ENCODE results near the gene OR2V2.
"Not testable (repeated sequence)": the region's sequence is repeated elsewhere in the genome, so short reads cannot be mapped to it uniquely, and the experiment has no call there.

OR2V2 gene

DNA sequence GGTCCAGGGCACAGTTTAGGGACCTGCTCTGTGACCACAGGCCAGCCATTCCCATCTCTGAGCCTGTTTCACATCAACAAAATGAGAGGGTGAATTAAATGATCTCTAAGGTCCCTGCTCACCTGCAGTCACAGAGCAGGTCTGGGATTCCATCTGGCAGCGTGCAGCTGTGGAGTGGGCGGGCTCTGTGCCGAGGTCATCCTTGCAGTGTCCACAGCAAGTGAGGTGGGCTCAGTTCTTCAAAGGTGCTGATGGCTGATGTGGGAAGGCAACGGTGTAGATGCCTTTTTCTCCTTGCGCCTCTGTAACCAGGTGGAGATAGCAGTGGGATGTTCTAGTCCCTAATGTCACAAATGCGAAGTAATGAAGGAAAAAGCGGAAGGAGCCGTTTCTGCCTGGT lies 28.3 kb upstream of the OR2V2 start:
- H3K27ac ChIP-seq (ENCODE audit: low read depth, low read length), result no peak overlapping the region
- H3K36me3 ChIP-seq (ENCODE audit: control insufficient read depth, insufficient read depth, low read length), result no peaks in the 10 kb centered on the region
- 0 out of 2 replicates have a peak, but pooled peaks cover 2% of the 10 kb centered on the region for H3K9me3 ChIP-seq (ENCODE audit: control insufficient read depth, insufficient read depth, low read depth, low read length)
- H3K4me3 ChIP-seq (ENCODE audit: low read depth, low read length), result no peak overlapping the region
- H3K27me3 ChIP-seq (ENCODE audit: control insufficient read depth, insufficient read depth, low read length), result peaks cover 30% of the 10 kb centered on the region
- H3K4me1 ChIP-seq (ENCODE audit: control insufficient read depth, insufficient read depth, low read length), result peaks cover 4% of the 10 kb centered on the region; the same call in 1 of the 2 replicates
- H3K9ac ChIP-seq (ENCODE audit: low read length), result no peak overlapping the region

DNA sequence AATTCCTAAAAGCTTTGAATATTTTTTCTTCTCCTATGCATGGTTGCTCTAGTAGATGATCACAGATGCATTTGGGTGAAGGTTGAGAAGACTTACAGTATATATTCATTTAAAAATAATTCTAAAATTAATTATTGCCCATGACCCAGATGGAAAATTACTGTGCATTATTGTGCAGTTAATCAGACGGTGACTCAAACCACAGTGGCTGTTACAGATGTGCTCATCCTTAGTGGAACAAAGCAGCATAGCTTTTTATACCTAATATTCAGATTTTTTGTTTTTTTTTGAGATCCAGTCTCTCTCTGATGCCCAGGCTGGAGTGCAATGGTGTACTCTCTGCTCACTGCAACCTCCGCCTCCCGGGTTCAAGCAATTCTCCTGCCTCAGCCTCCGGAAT lies 27.1 kb upstream of the OR2V2 start:
- H3K9ac ChIP-seq (ENCODE audit: low read length), result no peak overlapping the region
- H3K4me1 ChIP-seq (ENCODE audit: control insufficient read depth, insufficient read depth, low read length), result peaks cover 2% of the 10 kb centered on the region; the same call in 1 of the 2 replicates
- peaks cover 18% of the 10 kb centered on the region for H3K27me3 ChIP-seq (ENCODE audit: control insufficient read depth, insufficient read depth, low read length)

DNA sequence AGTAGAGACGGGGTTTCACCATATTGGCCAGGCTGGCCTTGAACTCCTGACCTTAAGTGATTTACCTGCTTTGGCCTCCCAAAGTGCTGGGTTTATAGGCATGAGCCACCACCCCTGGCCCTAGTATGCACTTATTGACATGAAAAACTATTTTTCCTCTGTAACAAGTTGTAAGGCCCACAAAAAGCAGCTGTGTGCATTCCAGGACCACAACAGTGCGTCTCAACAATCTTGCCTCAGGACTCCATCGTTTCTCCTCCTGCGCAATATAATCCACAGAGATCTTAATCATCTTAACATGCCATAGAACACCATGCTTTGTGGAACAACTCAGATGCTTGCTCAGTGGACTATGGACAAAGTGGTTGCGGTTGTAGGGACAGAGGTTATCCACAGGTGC lies 26.6 kb upstream of the OR2V2 start:
- Histone ChIP-seq H3K9ac (ENCODE audit: low read length) (no peak overlapping the region), H3K4me1 (ENCODE audit: control insufficient read depth, insufficient read depth, low read length) (no peaks in the 10 kb centered on the region), H3K9me3 (ENCODE audit: control insufficient read depth, insufficient read depth, low read depth, low read length) (no peaks in the 10 kb centered on the region), H3K36me3 (ENCODE audit: control insufficient read depth, insufficient read depth, low read length) (no peaks in the 10 kb centered on the region), H3K27ac (ENCODE audit: low read depth, low read length) (no peak overlapping the region), H3K4me3 (ENCODE audit: low read depth, low read length) (no peak overlapping the region), H3K27me3 (ENCODE audit: control insufficient read depth, insufficient read depth, low read length) (peaks cover 13% of the 10 kb centered on the region)

More for the DNA sequence above, 27.1 kb upstream of the OR2V2 start:
- H3K27ac ChIP-seq (ENCODE audit: low read depth, low read length), result no peak overlapping the region
- H3K9me3 ChIP-seq (ENCODE audit: control insufficient read depth, insufficient read depth, low read depth, low read length), result no peaks in the 10 kb centered on the region
- H3K36me3 ChIP-seq (ENCODE audit: control insufficient read depth, insufficient read depth, low read length), result no peaks in the 10 kb centered on the region
- no peak overlapping the region for H3K4me3 ChIP-seq (ENCODE audit: low read depth, low read length)

DNA sequence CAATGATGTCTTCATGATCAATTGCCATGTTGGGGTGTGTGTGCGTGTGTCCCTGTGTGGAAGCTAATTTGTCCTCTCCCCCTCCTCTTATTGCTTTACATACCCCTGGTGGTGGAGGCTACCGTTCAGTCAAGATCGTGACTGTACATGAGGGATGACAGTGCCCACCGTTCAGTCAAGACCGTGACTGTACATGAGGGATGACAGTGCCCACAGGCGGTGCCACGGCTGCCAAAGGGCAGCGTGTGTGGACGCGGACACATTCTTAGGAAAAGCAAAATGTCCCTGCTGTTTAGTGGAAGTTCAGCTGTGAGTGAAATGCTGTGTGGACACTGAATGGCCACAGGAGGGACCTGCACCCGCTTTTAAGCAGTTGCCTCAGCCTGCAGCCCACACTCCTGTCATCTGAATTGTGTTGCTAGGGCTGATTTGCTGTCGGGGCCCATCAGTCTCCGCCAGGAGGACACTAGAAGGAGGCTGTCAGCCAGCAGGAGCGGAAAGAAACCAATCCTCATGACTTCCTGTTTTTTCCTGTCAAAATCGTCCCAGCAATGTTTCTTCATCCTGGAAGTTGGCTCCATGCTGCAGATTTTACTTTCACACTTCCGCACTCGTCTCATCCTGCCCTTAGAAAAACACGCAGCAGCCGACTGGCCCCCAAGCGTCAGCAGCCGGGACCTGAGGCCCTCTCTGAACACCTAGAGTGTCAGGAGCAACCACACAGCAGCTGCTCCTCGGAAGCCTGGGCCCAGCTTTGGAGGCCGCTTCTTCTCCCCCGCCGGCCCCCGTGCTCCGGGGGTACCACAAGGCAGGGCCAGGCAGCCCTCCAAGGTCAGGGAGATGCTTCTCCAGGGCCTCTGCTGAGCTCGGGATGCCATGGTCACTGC lies 25.5 kb upstream of the OR2V2 start:
- no peak overlapping the region for H3K9ac ChIP-seq (ENCODE audit: low read length)
- H3K4me3 ChIP-seq (ENCODE audit: low read depth, low read length), result no peak overlapping the region
- H3K27ac ChIP-seq (ENCODE audit: low read depth, low read length), result no peak overlapping the region
- H3K9me3 ChIP-seq (ENCODE audit: control insufficient read depth, insufficient read depth, low read depth, low read length), result no peaks in the 10 kb centered on the region
- no peaks in the 10 kb centered on the region for H3K36me3 ChIP-seq (ENCODE audit: control insufficient read depth, insufficient read depth, low read length)
- H3K27me3 ChIP-seq (ENCODE audit: control insufficient read depth, insufficient read depth, low read length), result peaks cover 7% of the 10 kb centered on the region; the same call in 1 of the 2 replicates
- no peaks in the 10 kb centered on the region for H3K4me1 ChIP-seq (ENCODE audit: control insufficient read depth, insufficient read depth, low read length)

DNA sequence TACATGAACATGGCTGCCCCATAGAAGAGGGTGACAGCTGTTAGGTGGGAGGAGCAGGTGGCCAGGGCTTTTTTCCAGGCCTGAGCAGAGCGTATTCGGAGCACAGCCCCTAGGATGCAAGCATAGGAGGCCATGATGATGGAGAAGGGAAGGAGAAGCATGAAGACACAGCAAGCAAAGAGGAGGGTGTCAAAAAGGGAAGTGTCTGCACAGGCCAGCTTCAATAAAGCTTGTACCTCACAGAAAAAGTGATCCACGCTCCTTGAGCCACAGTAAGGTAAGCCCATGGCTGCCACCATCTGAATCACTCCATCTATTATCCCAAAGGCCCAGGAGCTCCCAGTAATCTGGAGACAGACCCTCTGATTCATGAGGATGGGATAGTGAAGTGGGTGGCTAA lies 22.9 kb upstream of the OR2V2 start:
- H3K36me3 ChIP-seq (ENCODE audit: control insufficient read depth, insufficient read depth, low read length), result no peaks in the 10 kb centered on the region
- H3K27me3 ChIP-seq (ENCODE audit: control insufficient read depth, insufficient read depth, low read length), result peaks cover 14% of the 10 kb centered on the region; the same call in 1 of the 2 replicates
- no peak overlapping the region for H3K4me3 ChIP-seq (ENCODE audit: low read depth, low read length)
- no peaks in the 10 kb centered on the region for H3K4me1 ChIP-seq (ENCODE audit: control insufficient read depth, insufficient read depth, low read length)
- H3K9ac ChIP-seq (ENCODE audit: low read length), result no peak overlapping the region
- no peak overlapping the region for H3K27ac ChIP-seq (ENCODE audit: low read depth, low read length)
- H3K9me3 ChIP-seq (ENCODE audit: control insufficient read depth, insufficient read depth, low read depth, low read length), result no peaks in the 10 kb centered on the region

DNA sequence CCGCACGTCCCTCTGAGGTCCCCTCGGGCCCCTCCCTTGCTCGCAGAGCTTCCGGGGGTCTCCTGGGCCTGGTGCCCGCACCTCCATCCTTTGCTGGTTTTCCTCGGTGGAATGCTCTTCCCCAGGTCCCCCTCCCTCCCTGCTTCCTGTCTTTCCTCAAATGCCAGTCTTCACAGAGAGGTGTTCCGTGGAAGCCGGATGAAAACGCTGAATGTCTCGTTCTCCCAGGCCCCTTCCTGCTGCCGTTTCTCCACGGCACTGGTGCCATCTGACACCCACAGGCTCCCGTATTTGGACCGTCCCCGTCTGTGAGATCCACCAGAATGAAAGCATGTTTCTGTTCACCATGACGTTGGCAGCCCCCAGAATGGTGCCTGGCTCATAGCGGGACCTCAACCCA lies 20.5 kb upstream of the OR2V2 start:
- H3K9me3 ChIP-seq (ENCODE audit: control insufficient read depth, insufficient read depth, low read depth, low read length), result no peaks in the 10 kb centered on the region
- H3K27me3 ChIP-seq (ENCODE audit: control insufficient read depth, insufficient read depth, low read length), result peaks cover 25% of the 10 kb centered on the region
- H3K36me3 ChIP-seq (ENCODE audit: control insufficient read depth, insufficient read depth, low read length), result no peaks in the 10 kb centered on the region
- no peak overlapping the region for H3K4me3 ChIP-seq (ENCODE audit: low read depth, low read length)
- no peaks in the 10 kb centered on the region for H3K4me1 ChIP-seq (ENCODE audit: control insufficient read depth, insufficient read depth, low read length)
- no peak overlapping the region for H3K9ac ChIP-seq (ENCODE audit: low read length)
- no peak overlapping the region for H3K27ac ChIP-seq (ENCODE audit: low read depth, low read length)

DNA sequence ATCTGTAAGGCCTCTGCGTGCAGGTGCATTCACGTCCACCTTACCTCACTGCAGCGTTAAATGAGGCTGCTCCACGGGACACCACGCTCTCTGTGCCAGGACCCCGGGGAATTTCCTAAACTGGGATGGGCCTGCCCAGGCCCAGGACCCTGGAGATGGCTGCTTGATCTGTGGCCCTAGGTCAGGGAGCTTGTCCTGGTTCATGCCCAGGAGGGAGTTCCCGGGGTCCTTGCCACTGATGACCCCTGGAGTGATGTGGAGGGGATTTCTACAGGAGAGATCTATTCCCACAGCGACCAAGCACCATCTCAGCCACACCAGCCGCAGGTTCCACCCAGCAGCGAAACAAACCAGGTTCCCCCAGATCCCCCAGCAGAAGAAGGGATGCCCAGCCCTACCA lies 19.9 kb upstream of the OR2V2 start:
- H3K27ac ChIP-seq (ENCODE audit: low read depth, low read length), result no peak overlapping the region
- H3K9me3 ChIP-seq (ENCODE audit: control insufficient read depth, insufficient read depth, low read depth, low read length), result no peaks in the 10 kb centered on the region
- no peaks in the 10 kb centered on the region for H3K4me1 ChIP-seq (ENCODE audit: control insufficient read depth, insufficient read depth, low read length)
- H3K36me3 ChIP-seq (ENCODE audit: control insufficient read depth, insufficient read depth, low read length), result no peaks in the 10 kb centered on the region
- H3K27me3 ChIP-seq (ENCODE audit: control insufficient read depth, insufficient read depth, low read length), result peaks cover 25% of the 10 kb centered on the region
- no peak overlapping the region for H3K9ac ChIP-seq (ENCODE audit: low read length)
- H3K4me3 ChIP-seq (ENCODE audit: low read depth, low read length), result no peak overlapping the region

DNA sequence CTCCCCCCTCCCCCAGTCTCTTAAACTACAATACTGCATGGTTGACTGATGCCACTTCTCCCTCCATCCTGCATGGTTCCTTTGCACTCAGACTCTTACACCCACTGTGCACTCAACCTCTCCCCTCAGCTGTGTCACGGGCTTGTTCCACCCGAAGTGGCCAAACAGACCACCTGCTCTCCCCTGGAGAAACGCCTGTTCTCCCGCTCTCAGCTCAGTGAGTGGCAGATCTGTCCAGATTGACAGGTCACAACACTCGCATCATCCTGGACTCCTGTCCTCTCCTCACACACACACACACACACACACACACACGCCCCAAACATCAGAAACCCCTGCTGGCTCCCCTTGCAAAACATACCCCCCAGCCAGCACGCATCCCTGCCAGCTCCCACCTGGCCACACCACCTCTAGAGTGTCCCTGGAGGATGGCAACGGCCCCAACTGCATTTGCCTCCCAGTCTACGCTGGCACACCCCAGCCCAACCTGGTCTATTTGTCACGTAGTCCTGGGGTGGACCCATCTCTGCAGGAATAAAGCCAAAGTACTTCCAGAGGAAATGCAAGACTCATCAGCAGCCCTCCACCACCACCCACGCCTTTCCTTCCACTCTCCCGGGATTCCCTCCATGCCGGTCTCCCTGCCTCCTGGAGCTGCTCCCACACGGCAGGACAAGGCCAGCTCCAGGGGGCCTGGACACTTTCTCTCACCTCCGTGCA lies 19.3 kb upstream of the OR2V2 start:
- H3K9me3 ChIP-seq (ENCODE audit: control insufficient read depth, insufficient read depth, low read depth, low read length), result no peaks in the 10 kb centered on the region

DNA sequence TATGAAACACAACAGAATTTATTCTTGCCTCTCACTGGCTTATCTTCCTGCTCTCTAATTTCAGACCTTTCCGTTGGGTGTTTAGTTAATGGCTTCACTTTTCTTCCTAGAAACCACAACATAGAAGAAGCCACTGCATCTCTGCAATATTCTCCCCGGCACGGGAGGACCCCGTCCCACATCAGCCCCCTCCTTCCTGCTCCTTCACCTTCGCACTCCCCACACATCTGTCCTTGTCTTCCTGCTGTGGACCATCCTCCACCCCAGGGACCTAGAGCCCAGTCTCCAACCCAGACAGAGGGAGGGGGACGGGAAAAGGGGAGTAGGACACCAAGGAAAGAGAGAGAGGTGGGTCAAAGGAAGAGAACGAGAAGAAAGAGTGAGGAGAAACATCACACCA lies 17.8 kb upstream of the OR2V2 start:
- H3K4me3 ChIP-seq (ENCODE audit: low read depth, low read length), result no peak overlapping the region
- no peaks in the 10 kb centered on the region for H3K36me3 ChIP-seq (ENCODE audit: control insufficient read depth, insufficient read depth, low read length)
- H3K27me3 ChIP-seq (ENCODE audit: control insufficient read depth, insufficient read depth, low read length), result peaks cover 25% of the 10 kb centered on the region
- no peak overlapping the region for H3K9ac ChIP-seq (ENCODE audit: low read length)
- no peak overlapping the region for H3K27ac ChIP-seq (ENCODE audit: low read depth, low read length)
- no peaks in the 10 kb centered on the region for H3K4me1 ChIP-seq (ENCODE audit: control insufficient read depth, insufficient read depth, low read length)
- no peaks in the 10 kb centered on the region for H3K9me3 ChIP-seq (ENCODE audit: control insufficient read depth, insufficient read depth, low read depth, low read length)

More for the DNA sequence above, 19.3 kb upstream of the OR2V2 start:
- H3K4me3 ChIP-seq (ENCODE audit: low read depth, low read length), result no peak overlapping the region
- H3K27ac ChIP-seq (ENCODE audit: low read depth, low read length), result no peak overlapping the region
- H3K9ac ChIP-seq (ENCODE audit: low read length), result no peak overlapping the region
- H3K27me3 ChIP-seq (ENCODE audit: control insufficient read depth, insufficient read depth, low read length), result peaks cover 25% of the 10 kb centered on the region
- H3K4me1 ChIP-seq (ENCODE audit: control insufficient read depth, insufficient read depth, low read length), result no peaks in the 10 kb centered on the region
- no peaks in the 10 kb centered on the region for H3K36me3 ChIP-seq (ENCODE audit: control insufficient read depth, insufficient read depth, low read length)

DNA sequence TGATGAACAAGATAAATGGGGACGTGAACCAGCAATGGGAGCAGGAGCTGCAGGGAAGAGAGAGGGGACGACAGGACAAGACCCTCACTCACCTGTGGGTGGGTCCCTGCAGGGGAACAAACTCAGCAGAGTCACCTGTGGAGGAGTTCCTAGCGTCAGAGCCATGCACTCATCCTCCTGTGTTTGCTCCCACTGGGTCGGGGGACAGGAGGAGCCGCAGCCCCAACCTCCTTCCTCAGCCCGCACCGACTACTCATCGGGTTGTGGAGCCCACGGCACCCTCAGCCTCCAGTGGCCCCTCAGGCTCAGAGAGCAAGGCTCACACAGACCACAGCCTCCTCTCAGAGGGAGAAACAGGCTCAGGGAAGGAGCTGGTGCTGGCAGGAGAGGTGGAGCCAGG lies 17.3 kb upstream of the OR2V2 start:
- not testable (repeated sequence) for H3K9ac ChIP-seq (ENCODE audit: low read length); H3K9me3 ChIP-seq (ENCODE audit: control insufficient read depth, insufficient read depth, low read depth, low read length); H3K36me3 ChIP-seq (ENCODE audit: control insufficient read depth, insufficient read depth, low read length); H3K4me3 ChIP-seq (ENCODE audit: low read depth, low read length); H3K4me1 ChIP-seq (ENCODE audit: control insufficient read depth, insufficient read depth, low read length); H3K27ac ChIP-seq (ENCODE audit: low read depth, low read length)
- H3K27me3 ChIP-seq (ENCODE audit: control insufficient read depth, insufficient read depth, low read length), result peaks cover 25% of the 10 kb centered on the region

DNA sequence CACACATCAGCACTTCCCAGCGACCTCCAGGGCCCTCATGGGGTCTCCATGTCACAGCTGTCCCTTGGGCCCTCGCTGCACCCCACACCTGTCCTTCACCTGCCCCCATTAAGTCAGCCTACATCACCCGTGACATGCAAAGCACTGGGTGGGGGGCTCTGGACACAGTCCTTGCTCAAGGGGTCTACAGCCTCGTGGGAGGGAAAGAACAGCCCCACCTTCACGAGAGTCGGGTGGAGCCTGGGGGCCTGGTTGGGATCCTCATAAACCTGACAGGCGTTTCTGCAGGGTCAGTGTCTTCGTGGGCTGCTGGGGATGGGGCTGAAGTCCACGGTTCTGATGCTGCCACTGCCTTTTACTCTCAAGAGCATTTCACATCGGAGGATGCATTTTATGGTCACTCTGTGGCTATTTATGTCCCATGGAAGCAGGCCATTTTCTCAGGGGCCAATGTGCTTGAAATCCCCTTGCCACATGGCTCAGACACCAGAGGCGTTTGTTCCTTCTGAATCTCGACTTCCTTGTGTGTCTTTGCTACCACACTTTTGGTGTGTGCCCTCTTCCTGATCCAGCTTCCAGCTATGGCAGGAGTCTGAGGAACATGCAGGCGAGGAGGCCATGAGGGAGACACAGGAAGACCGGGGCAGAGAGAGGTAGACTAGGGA lies 16.4 kb upstream of the OR2V2 start, which contains the start of gene OR2V1:
Gene OR2V1, minus strand, starts transcription at position 338 of the 665 bp plus-strand sequence. CDS start 5,865 bp downstream, outside the sequence.
- no peaks in the 10 kb centered on the region for H3K36me3 ChIP-seq (ENCODE audit: control insufficient read depth, insufficient read depth, low read length)
- no peaks in the 10 kb centered on the region for H3K9me3 ChIP-seq (ENCODE audit: control insufficient read depth, insufficient read depth, low read depth, low read length)
- no peak within 1 kb of the TSS for H3K9ac ChIP-seq (ENCODE audit: low read length)
- H3K27me3 ChIP-seq (ENCODE audit: control insufficient read depth, insufficient read depth, low read length), result peaks cover 25% of the 10 kb centered on the region
- H3K4me1 ChIP-seq (ENCODE audit: control insufficient read depth, insufficient read depth, low read length), result no peaks in the 10 kb centered on the region
- H3K4me3 ChIP-seq (ENCODE audit: low read depth, low read length), result no peak within 1 kb of the TSS
- H3K27ac ChIP-seq (ENCODE audit: low read depth, low read length), result no peak within 1 kb of the TSS

Data from HUES6 (cell line).